Endothelial cell of umbilical vein (primary cell): ENCODE results near the gene CDH2.

ENCODE experiments used
- EZH2 ChIP-seq: IDR thresholded peaks from 2 replicates; pipeline ENCODE4 v1.6.1; 2012; ENCODE audit warnings: borderline replicate concordance, low read depth, mild to moderate bottlenecking, moderate library complexity, low read length, inconsistent platforms; ENCODE audit not compliant: severe bottlenecking
- POLR2A ChIP-seq: IDR thresholded peaks from 2 replicates; pipeline ENCODE4 v1.6.1; 2012; ENCODE audit warnings: low read depth, mild to moderate bottlenecking, control low read depth, low read length
- TF ChIP-seq, protein P1 (sequence below), 2 donors: IDR thresholded peaks; 1 replicate in 1 of 2; 2 replicates in 1 of 2; pipeline ENCODE4 v1.5.1; 2011; ENCODE audit warnings: low read length in 2 of 2, mild to moderate bottlenecking in 2 of 2, moderate library complexity in 2 of 2, control low read depth in 1 of 2, inconsistent platforms in 1 of 2, low read depth in 1 of 2; ENCODE audit not compliant: insufficient read depth in 1 of 2; ENCODE audit errors: extremely low read depth in 1 of 2

DNA sequence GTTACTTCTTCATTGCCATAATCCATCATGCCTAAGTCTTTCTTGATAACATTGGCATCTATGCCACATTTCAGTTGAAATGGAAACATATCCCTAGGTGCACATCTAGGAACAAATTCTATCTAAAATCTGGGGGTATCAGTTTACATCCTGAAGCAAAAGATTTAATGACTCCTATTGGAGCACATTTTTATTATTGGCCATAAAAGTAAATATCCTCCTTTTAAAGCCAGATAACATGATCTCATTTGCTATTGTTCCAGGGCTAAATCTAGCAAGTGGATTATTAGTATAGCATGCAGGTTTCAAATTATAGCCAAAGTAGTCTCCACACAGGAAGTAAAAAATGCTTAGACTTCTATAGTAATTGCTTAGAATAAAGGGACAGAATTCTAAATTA lies 193.2 kb downstream of the CDH2 start:
- TF ChIP-seq EZH2: no peak
- TF ChIP-seq, protein P1, sequence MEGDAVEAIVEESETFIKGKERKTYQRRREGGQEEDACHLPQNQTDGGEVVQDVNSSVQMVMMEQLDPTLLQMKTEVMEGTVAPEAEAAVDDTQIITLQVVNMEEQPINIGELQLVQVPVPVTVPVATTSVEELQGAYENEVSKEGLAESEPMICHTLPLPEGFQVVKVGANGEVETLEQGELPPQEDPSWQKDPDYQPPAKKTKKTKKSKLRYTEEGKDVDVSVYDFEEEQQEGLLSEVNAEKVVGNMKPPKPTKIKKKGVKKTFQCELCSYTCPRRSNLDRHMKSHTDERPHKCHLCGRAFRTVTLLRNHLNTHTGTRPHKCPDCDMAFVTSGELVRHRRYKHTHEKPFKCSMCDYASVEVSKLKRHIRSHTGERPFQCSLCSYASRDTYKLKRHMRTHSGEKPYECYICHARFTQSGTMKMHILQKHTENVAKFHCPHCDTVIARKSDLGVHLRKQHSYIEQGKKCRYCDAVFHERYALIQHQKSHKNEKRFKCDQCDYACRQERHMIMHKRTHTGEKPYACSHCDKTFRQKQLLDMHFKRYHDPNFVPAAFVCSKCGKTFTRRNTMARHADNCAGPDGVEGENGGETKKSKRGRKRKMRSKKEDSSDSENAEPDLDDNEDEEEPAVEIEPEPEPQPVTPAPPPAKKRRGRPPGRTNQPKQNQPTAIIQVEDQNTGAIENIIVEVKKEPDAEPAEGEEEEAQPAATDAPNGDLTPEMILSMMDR (IDR thresholded peaks at IDR 0.05; ENCODE audit: extremely low read depth in 1 of 2, insufficient read depth in 1 of 2, low read depth in 1 of 2, low read length in 2 of 2): no peak
- no peak for TF ChIP-seq POLR2A
